ENCODE measurements around the gene SKAP2.
A peak's percentile ranks its signal among the peaks of the same experiment; 100 is the strongest.

The SKAP2 gene

GRCh38 chr7:26860361-26860760 lies 4.0 kb downstream of the SKAP2 start:
- H3K4me1 ChIP-seq (ENCODE audit: insufficient read depth, low read length) = peaks cover 21% of the 10 kb centered on the region

GRCh38 chr7:26859720-26860119 lies 4.7 kb downstream of the SKAP2 start:
- Histone ChIP-seq H3K9ac (ENCODE audit: low read depth, low read length) (no peak overlapping the region), H3K79me2 (ENCODE audit: insufficient read depth, low read length) (peaks cover 28% of the 10 kb centered on the region)

More at GRCh38 chr7:26860361-26860760, 4.0 kb downstream of the SKAP2 start:
- no peaks in the 10 kb centered on the region for H4K20me1 ChIP-seq (ENCODE audit: insufficient read depth, low read length)
- peak; percentile 13 for TF ChIP-seq CTCF (IDR thresholded peaks at IDR 0.05; ENCODE audit: borderline replicate concordance, extremely low read depth, low read length, poor library complexity, severe bottlenecking)
- TF ChIP-seq EZH2 (IDR thresholded peaks at IDR 0.05; ENCODE audit: borderline replicate concordance, low read depth, low read length, severe bottlenecking) = no peak
- no peaks in the 10 kb centered on the region; the same call in 1 of the 2 replicates for H3K36me3 ChIP-seq (ENCODE audit: insufficient read depth, low read length)
- H3K79me2 ChIP-seq (ENCODE audit: insufficient read depth, low read length) = peaks cover 28% of the 10 kb centered on the region
- no peak overlapping the region for H3K27ac ChIP-seq (ENCODE audit: low read length)
- no peak overlapping the region for H3K9ac ChIP-seq (ENCODE audit: low read depth, low read length)
- no peak overlapping the region for H2AFZ ChIP-seq (ENCODE audit: low read depth, low read length)
- no peaks in the 10 kb centered on the region for H3K27me3 ChIP-seq (ENCODE audit: insufficient read depth, low read length, poor library complexity)
- H3K4me2 ChIP-seq (ENCODE audit: insufficient read depth, low read length) = no peak overlapping the region
- no peak overlapping the region for H3K4me3 ChIP-seq (ENCODE audit: low read depth in 1 of 2, low read length in 2 of 2)
- DNase-seq (no peak), ATAC-seq (ENCODE audit: insufficient read depth, low read depth) (no peak)
- H3K9me3 ChIP-seq (ENCODE audit: insufficient read depth, low read length, severe bottlenecking) = no peaks in the 10 kb centered on the region

GRCh38 chr7:26858735-26859134 lies 5.7 kb downstream of the SKAP2 start:
- no peak overlapping the region for H3K4me3 ChIP-seq (ENCODE audit: low read depth in 1 of 2, low read length in 2 of 2)
- peaks cover 14% of the 10 kb centered on the region for H3K4me1 ChIP-seq (ENCODE audit: insufficient read depth, low read length)
- no peak overlapping the region for H2AFZ ChIP-seq (ENCODE audit: low read depth, low read length)
- H3K27ac ChIP-seq (ENCODE audit: low read length) = no peak overlapping the region
- no peak for DNase-seq
- H4K20me1 ChIP-seq (ENCODE audit: insufficient read depth, low read length) = no peaks in the 10 kb centered on the region
- H3K36me3 ChIP-seq (ENCODE audit: insufficient read depth, low read length) = 0 out of 2 replicates have a peak, but pooled peaks cover under 1% of the 10 kb centered on the region
- no peaks in the 10 kb centered on the region for H3K27me3 ChIP-seq (ENCODE audit: insufficient read depth, low read length, poor library complexity)
- no peak overlapping the region for H3K4me2 ChIP-seq (ENCODE audit: insufficient read depth, low read length)
- H3K9ac ChIP-seq (ENCODE audit: low read depth, low read length) = no peak overlapping the region
- H3K79me2 ChIP-seq (ENCODE audit: insufficient read depth, low read length) = peaks cover 22% of the 10 kb centered on the region
- no peaks in the 10 kb centered on the region for H3K9me3 ChIP-seq (ENCODE audit: insufficient read depth, low read length, severe bottlenecking)
- ATAC-seq (ENCODE audit: insufficient read depth, low read depth) = no peak
- TF ChIP-seq EZH2 (IDR thresholded peaks at IDR 0.05; ENCODE audit: borderline replicate concordance, low read depth, low read length, severe bottlenecking) (no peak), CTCF (IDR thresholded peaks at IDR 0.05; ENCODE audit: borderline replicate concordance, extremely low read depth, low read length, poor library complexity, severe bottlenecking) (no peak)

More at GRCh38 chr7:26859720-26860119, 4.7 kb downstream of the SKAP2 start:
- Histone ChIP-seq H3K4me1 (ENCODE audit: insufficient read depth, low read length) (peaks cover 15% of the 10 kb centered on the region), H3K4me2 (ENCODE audit: insufficient read depth, low read length) (no peak overlapping the region), H2AFZ (ENCODE audit: low read depth, low read length) (no peak overlapping the region), H3K36me3 (ENCODE audit: insufficient read depth, low read length) (no peaks in the 10 kb centered on the region; the same call in 1 of the 2 replicates), H3K9me3 (ENCODE audit: insufficient read depth, low read length, severe bottlenecking) (no peaks in the 10 kb centered on the region), H4K20me1 (ENCODE audit: insufficient read depth, low read length) (no peaks in the 10 kb centered on the region), H3K4me3 (ENCODE audit: low read depth in 1 of 2, low read length in 2 of 2) (no peak overlapping the region), H3K27me3 (ENCODE audit: insufficient read depth, low read length, poor library complexity) (no peaks in the 10 kb centered on the region), H3K27ac (ENCODE audit: low read length) (no peak overlapping the region)
- no peak for ATAC-seq (ENCODE audit: insufficient read depth, low read depth)
- no peak for DNase-seq
- no peak for TF ChIP-seq EZH2 (IDR thresholded peaks at IDR 0.05; ENCODE audit: borderline replicate concordance, low read depth, low read length, severe bottlenecking)
- TF ChIP-seq CTCF (IDR thresholded peaks at IDR 0.05; ENCODE audit: borderline replicate concordance, extremely low read depth, low read length, poor library complexity, severe bottlenecking) = no peak
